H9 (cell line): Measurements from ENCODE around the gene DNAH5. TPM values are rescaled to one million over a fixed set of nuclear protein-coding genes. Genes with fewer than 3 reads are reported as not detected.

ENCODE experiments used
- DNase-seq: peaks from one replicate; pipeline ENCODE4 v3.0.0-alpha.2; 2017
- H2AFZ ChIP-seq: one replicate; pipeline ENCODE4 v1.6.1; 2013; ENCODE audit warnings: mild to moderate bottlenecking, low read length, control low read depth, moderate library complexity
- H2AK5ac ChIP-seq: 2 replicates; pipeline ENCODE4 v1.6.1; 2013; ENCODE audit warnings: low read length, control low read depth, mixed read lengths; ENCODE audit not compliant: insufficient read length
- H2BK120ac ChIP-seq: one replicate; pipeline ENCODE4 v1.6.1; 2013; ENCODE audit warnings: low read depth, mild to moderate bottlenecking, low read length, control low read depth, inconsistent platforms; ENCODE audit not compliant: poor library complexity, severe bottlenecking
- H2BK12ac ChIP-seq: 2 replicates; pipeline ENCODE4 v1.6.1; 2013; ENCODE audit warnings: low read length, control low read depth, mixed read lengths, low read depth; ENCODE audit not compliant: insufficient read length
- H2BK15ac ChIP-seq: 2 replicates; pipeline ENCODE4 v1.6.1; 2013; ENCODE audit warnings: low read depth, low read length, control low read depth
- H2BK20ac ChIP-seq: one replicate; pipeline ENCODE4 v1.6.1; 2013; ENCODE audit warnings: low read depth, mild to moderate bottlenecking, low read length, control low read depth, inconsistent platforms; ENCODE audit not compliant: poor library complexity, severe bottlenecking
- H2BK5ac ChIP-seq: 2 replicates; pipeline ENCODE4 v1.6.1; 2013; ENCODE audit warnings: low read length, control low read depth, mixed read lengths; ENCODE audit not compliant: insufficient read length
- H3K14ac ChIP-seq: 2 replicates; pipeline ENCODE4 v1.6.1; 2013; ENCODE audit warnings: low read length, control low read depth; ENCODE audit not compliant: insufficient read depth
- H3K18ac ChIP-seq: 2 replicates; pipeline ENCODE4 v1.6.1; 2013; ENCODE audit warnings: low read depth, mild to moderate bottlenecking, mixed read lengths, low read length, control low read depth; ENCODE audit not compliant: insufficient read length
- H3K23ac ChIP-seq: 2 replicates; pipeline ENCODE4 v1.6.1; 2013; ENCODE audit warnings: low read length, control low read depth, mixed read lengths, low read depth; ENCODE audit not compliant: insufficient read length
- H3K23me2 ChIP-seq: 2 replicates; pipeline ENCODE4 v1.6.1; 2013; ENCODE audit warnings: low read depth, mild to moderate bottlenecking, mixed read lengths, low read length, control low read depth; ENCODE audit not compliant: insufficient read length, poor library complexity, severe bottlenecking
- H3K27ac ChIP-seq: 2 replicates; pipeline ENCODE4 v1.5.1; 2013; ENCODE audit warnings: low read length, control low read depth, mixed read lengths, low read depth; ENCODE audit not compliant: insufficient read length
- H3K27me3 ChIP-seq: 2 replicates; pipeline ENCODE4 v1.6.1; 2013; ENCODE audit warnings: low read length, control low read depth, inconsistent platforms; ENCODE audit not compliant: insufficient read depth
- H3K4ac ChIP-seq: 2 replicates; pipeline ENCODE4 v1.6.1; 2013; ENCODE audit warnings: low read depth, mild to moderate bottlenecking, control low read depth, inconsistent platforms, low read length, moderate library complexity
- H3K4me1 ChIP-seq: 2 replicates; pipeline ENCODE4 v1.6.1; 2013; ENCODE audit warnings: low read length, control low read depth, inconsistent platforms; ENCODE audit not compliant: insufficient read depth
- H3K4me2 ChIP-seq: 2 replicates; pipeline ENCODE4 v1.6.1; 2013; ENCODE audit warnings: low read length, control low read depth, mixed read lengths; ENCODE audit not compliant: insufficient read length, insufficient read depth
- H3K56ac ChIP-seq: 2 replicates; pipeline ENCODE4 v1.6.1; 2013; ENCODE audit warnings: low read depth, mild to moderate bottlenecking, mixed read lengths, low read length, control low read depth; ENCODE audit not compliant: insufficient read length
- H3K79me1 ChIP-seq: 2 replicates; pipeline ENCODE4 v1.6.1; 2013; ENCODE audit warnings: low read depth, mild to moderate bottlenecking, moderate library complexity, low read length, control low read depth, inconsistent platforms; ENCODE audit not compliant: insufficient read depth, poor library complexity, severe bottlenecking
- H3K79me2 ChIP-seq: 2 replicates; pipeline ENCODE4 v1.6.1; 2013; ENCODE audit warnings: low read length, control low read depth, inconsistent platforms; ENCODE audit not compliant: insufficient read depth
- H3K9ac ChIP-seq: 2 replicates; pipeline ENCODE4 v1.6.1; 2013; ENCODE audit warnings: low read length, control low read depth, mixed read lengths; ENCODE audit not compliant: insufficient read length; ENCODE audit errors: extremely low read depth
- H3K9me3 ChIP-seq: one replicate; pipeline ENCODE4 v1.6.1; 2013; ENCODE audit warnings: low read depth, low read length, inconsistent platforms; ENCODE audit not compliant: control insufficient read depth
- H3T11ph ChIP-seq: one replicate; pipeline ENCODE4 v1.6.1; 2013; ENCODE audit warnings: mild to moderate bottlenecking, low read length, control low read depth, inconsistent platforms
- H4K20me1 ChIP-seq: one replicate; pipeline ENCODE4 v1.6.1; 2013; ENCODE audit not compliant: control insufficient read depth, insufficient read length, insufficient read depth
- H4K5ac ChIP-seq: 2 replicates; pipeline ENCODE4 v1.6.1; 2013; ENCODE audit warnings: low read depth, mild to moderate bottlenecking, mixed read lengths, low read length, control low read depth; ENCODE audit not compliant: insufficient read length
- H4K8ac ChIP-seq: replicated peaks from 2 replicates; pipeline ENCODE4 v1.6.1; 2013; ENCODE audit warnings: low read length, control low read depth, mixed read lengths, low read depth; ENCODE audit not compliant: insufficient read length
- H4K91ac ChIP-seq: 2 replicates; pipeline ENCODE4 v1.6.1; 2013; ENCODE audit warnings: low read depth, mild to moderate bottlenecking, moderate library complexity, mixed read lengths, low read length, control low read depth; ENCODE audit not compliant: insufficient read length
- H3K27ac Mint-ChIP-seq, 3 experiments: 2 replicates in 2 of 3; 3 replicates in 1 of 3; pipeline ENCODE4 v1.8.0; 2020 to 2021; ENCODE audit warnings: mixed read lengths in 3 of 3, mild to moderate bottlenecking in 1 of 3, moderate library complexity in 1 of 3
- H3K27me3 Mint-ChIP-seq: 2 replicates; pipeline ENCODE4 v1.8.0; 2021; ENCODE audit warnings: low read depth, mild to moderate bottlenecking, moderate library complexity, mixed read lengths
- H3K36me3 Mint-ChIP-seq, 3 experiments: 2 replicates in 2 of 3; 3 replicates in 1 of 3; pipeline ENCODE4 v1.8.0; 2020 to 2021; ENCODE audit warnings: low read depth in 3 of 3, mixed read lengths in 3 of 3; ENCODE audit not compliant: insufficient read depth in 1 of 3
- H3K4me1 Mint-ChIP-seq, 2 experiments: 2 replicates each; pipeline ENCODE4 v1.8.0; 2020; ENCODE audit warnings: mixed read lengths in 2 of 2
- H3K4me3 Mint-ChIP-seq, 2 experiments: 2 replicates in 1 of 2; 3 replicates in 1 of 2; pipeline ENCODE4 v1.8.0; 2020 to 2021; ENCODE audit warnings: mild to moderate bottlenecking in 2 of 2, mixed read lengths in 2 of 2, moderate library complexity in 1 of 2
- H3K9me3 Mint-ChIP-seq, 2 experiments: 2 replicates in 1 of 2; 3 replicates in 1 of 2; pipeline ENCODE4 v1.8.0; 2020; ENCODE audit warnings: mild to moderate bottlenecking in 2 of 2, mixed read lengths in 2 of 2, moderate library complexity in 1 of 2
- CTCF ChIP-seq: fragments of 200-600 bp; sonication (generic); conservative IDR thresholded peaks from 3 replicates; pipeline ENCODE4 v1.8.0; 2021; ENCODE audit warnings: antibody characterized with exemption, mild to moderate bottlenecking
- WGBS: extraction: QIAGEN DNeasy Blood & Tissue Kit; methylation state at CpG from one replicate; pipeline ENCODE4 v1.1.7; 2013; ENCODE audit warnings: missing lambda C conversion rate, low lambda C conversion rate, mixed read lengths; ENCODE audit not compliant: insufficient read length; ENCODE audit errors: extremely low coverage; 5-methylcytosine and 5-hydroxymethylcytosine counted together
- total RNA-seq: library from RNA; stranded (reverse); gene quantifications from 2 replicates; pipeline ENCODE4 v1.2.1, GENCODE V29; 2021

Gene DNAH5
- total RNA-seq, 1 experiment from 2014 or later, result 0.50 TPM

GRCh38 chr5:13740471-13740870, 204.0 kb downstream of the DNAH5 start:
- Histone ChIP-seq H3K9me3 (no peaks in the 10 kb centered on the region), H4K8ac (no peak overlapping the region), H2AFZ (no peak overlapping the region), H2BK15ac (no peak overlapping the region), H3K4ac (no peak overlapping the region), H4K20me1 (no peaks in the 10 kb centered on the region), H2BK120ac (no peak overlapping the region), H3K9ac (no peak overlapping the region), H3K18ac (no peak overlapping the region), H3K27ac (no peak overlapping the region), H3K27me3 (no peaks in the 10 kb centered on the region), H2AK5ac (no peak overlapping the region), H3K23me2 (no peaks in the 10 kb centered on the region), H3K79me1 (no peaks in the 10 kb centered on the region), H4K91ac (no peak overlapping the region), H3K14ac (no peak overlapping the region), H2BK20ac (no peak overlapping the region), H3K79me2 (no peaks in the 10 kb centered on the region), H4K5ac (no peak overlapping the region), H2BK5ac (no peak overlapping the region), H3T11ph (no peak overlapping the region), H3K4me2 (no peak overlapping the region), H3K4me1 (peaks cover 3% of the 10 kb centered on the region; the same call in 1 of the 2 replicates), H3K56ac (no peak overlapping the region), H3K23ac (no peak overlapping the region), H2BK12ac (no peak overlapping the region)
- WGBS, result no CpG with 5 or more reads among the region's 2 CpGs
- Mint-ChIP-seq H3K4me1 (peaks cover 0 to 4% of the 10 kb centered on the region in 2 experiments; a peak in 1 of 4 replicates), H3K27ac (no peak overlapping the region), H3K36me3 (no peaks in the 10 kb centered on the region), H3K27me3 (no peaks in the 10 kb centered on the region), H3K9me3 (no peaks in the 10 kb centered on the region; a peak in 1 of 5 replicates), H3K4me3 (no peak overlapping the region)
- no peak for TF ChIP-seq CTCF
- DNase-seq, result no peak
